Activated CD4-positive, alpha-beta T cell treated with anti-CD3 and anti-CD28 coated beads for 24 hours (primary cell): ENCODE results near the gene PLXND1.

ENCODE experiments used
- DNase-seq, 2 donors: peaks; one replicate each; pipeline ENCODE4 v3.0.0-alpha.2; 2020; ENCODE audit warnings: low read depth in 2 of 2

The PLXND1 gene

GRCh38 chr3:129585949-129586657 lies 20.4 kb downstream of the PLXND1 start:
- no peak for DNase-seq

GRCh38 chr3:129584631-129585030 lies 21.8 kb downstream of the PLXND1 start:
- no peak for DNase-seq

GRCh38 chr3:129583289-129583688 lies 23.2 kb downstream of the PLXND1 start:
- DNase-seq, result no peak

GRCh38 chr3:129582799-129583198 lies 23.7 kb downstream of the PLXND1 start:
- no peak for DNase-seq

- DNase-seq, result no peak
Measured at GRCh38 chr3:129581623-129582022, 24.9 kb downstream of the PLXND1 start.

- no peak for DNase-seq
Measured at GRCh38 chr3:129579991-129580390, 26.5 kb downstream of the PLXND1 start.

GRCh38 chr3:129577925-129578786 lies 28.3 kb downstream of the PLXND1 start:
- DNase-seq, result no peak

- no peak for DNase-seq
Measured at GRCh38 chr3:129577366-129577765, 29.1 kb downstream of the PLXND1 start.

GRCh38 chr3:129576514-129577352 lies 29.7 kb downstream of the PLXND1 start:
- DNase-seq, result no peak

- no peak for DNase-seq
Measured at GRCh38 chr3:129575997-129576384, 30.5 kb downstream of the PLXND1 start.

- DNase-seq, result no peak
Measured at GRCh38 chr3:129575233-129575996, 31.1 kb downstream of the PLXND1 start.

- DNase-seq, result no peak
Measured at GRCh38 chr3:129574206-129574605, 32.3 kb downstream of the PLXND1 start.

- no peak for DNase-seq
Measured at GRCh38 chr3:129573493-129573892, 33.0 kb downstream of the PLXND1 start.

- DNase-seq, result no peak
Measured at GRCh38 chr3:129572603-129573002, 33.9 kb downstream of the PLXND1 start.

- no peak for DNase-seq
Measured at GRCh38 chr3:129571605-129572547, 34.6 kb downstream of the PLXND1 start.

GRCh38 chr3:129569856-129570255 lies 36.6 kb downstream of the PLXND1 start:
- DNase-seq, result no peak

- no peak for DNase-seq
Measured at GRCh38 chr3:129567939-129568338, 38.5 kb downstream of the PLXND1 start.

GRCh38 chr3:129567176-129567705 lies 39.2 kb downstream of the PLXND1 start:
- no peak for DNase-seq

- DNase-seq, result no peak
Measured at GRCh38 chr3:129565902-129566301, 40.6 kb downstream of the PLXND1 start.
